Tibial artery (tissue), 4 donors: ENCODE results near the gene ABCC8.

ENCODE experiments used
- DNase-seq, 2 donors: peaks; one replicate each; pipeline ENCODE4 v3.0.0-alpha.2; 2019
- H3K27ac ChIP-seq, 2 donors: fragments of 200-600 bp; sonication (generic) in 1 of 2; 1 replicate in 1 of 2; 2 replicates in 1 of 2; pipeline ENCODE4 v1.5.1; 2018 to 2019; ENCODE audit warnings: mild to moderate bottlenecking in 1 of 2
- H3K27me3 ChIP-seq, 2 donors: fragments of 200-600 bp; sonication (generic) in 1 of 2; one replicate each; pipeline versions ENCODE4 v1.5.1 to v1.6.0; 2016 to 2019
- H3K36me3 ChIP-seq, 3 donors: fragments of 200-600 bp; sonication (generic) in 2 of 3; one replicate each; pipeline ENCODE4 v1.5.1; 2016 to 2019; ENCODE audit warnings: mild to moderate bottlenecking in 2 of 3
- H3K4me1 ChIP-seq, 4 donors: fragments of 200-600 bp; sonication (generic) in 2 of 4; 1 replicate in 3 of 4; 2 replicates in 1 of 4; pipeline ENCODE4 v1.5.1; 2016 to 2019
- H3K4me3 ChIP-seq, 2 donors: fragments of 200-600 bp; sonication (generic) in 1 of 2; 1 replicate in 1 of 2; 2 replicates in 1 of 2; pipeline ENCODE4 v1.5.1; 2018 to 2019; ENCODE audit warnings: mild to moderate bottlenecking in 2 of 2
- H3K9me3 ChIP-seq, 3 donors: fragments of 200-600 bp; sonication (generic) in 1 of 3; one replicate each; pipeline ENCODE4 v1.5.1; 2016 to 2019
- CTCF ChIP-seq, 2 experiments: fragments of 200-600 bp in 1 of 2; fragments of 450-650 bp in 1 of 2; IDR thresholded peaks; one replicate each; pipeline ENCODE4 v1.5.1; 2017 to 2019; ENCODE audit warnings: antibody characterized with exemption in 2 of 2, mild to moderate bottlenecking in 1 of 2, moderate library complexity in 1 of 2
- intact Hi-C: fragments of 100-400 bp; cut with DNase I; formaldehyde crosslinking; loops from one replicate; pipeline ENCODE4 v1.15.0; 2023; ENCODE audit warnings: low total_unique reads

The ABCC8 gene

GRCh38 chr11:17473071-17473744 is 3.4 kb downstream of the ABCC8 start:
- no peaks in the 10 kb centered on the region for H3K36me3 ChIP-seq
- H3K9me3 ChIP-seq, result no peaks in the 10 kb centered on the region
- H3K4me3 ChIP-seq, result no peak overlapping the region
- H3K4me1 ChIP-seq, result peaks cover 0 to 12% (median 6%) of the 10 kb centered on the region in 4 donors
- no peak for DNase-seq
- no peak for TF ChIP-seq CTCF (IDR thresholded peaks at IDR 0.05)
- no peak overlapping the region for H3K27ac ChIP-seq
- intact Hi-C loops, result no loop called here
- H3K27me3 ChIP-seq, result peaks cover 0 to 58% of the 10 kb centered on the region in 2 donors

GRCh38 chr11:17472467-17472866 is 4.2 kb downstream of the ABCC8 start:
- TF ChIP-seq CTCF (IDR thresholded peaks at IDR 0.05), result no peak
- intact Hi-C loops, result no loop called here
- Histone ChIP-seq H3K9me3 (no peaks in the 10 kb centered on the region), H3K36me3 (no peaks in the 10 kb centered on the region), H3K27ac (no peak overlapping the region), H3K4me3 (no peak overlapping the region), H3K4me1 (peaks cover 0 to 12% (median 6%) of the 10 kb centered on the region in 4 donors), H3K27me3 (peaks cover 0 to 51% of the 10 kb centered on the region in 2 donors)
- no peak for DNase-seq

GRCh38 chr11:17471501-17471900 is 5.1 kb downstream of the ABCC8 start:
- H3K9me3 ChIP-seq, result no peaks in the 10 kb centered on the region
- no peak overlapping the region for H3K27ac ChIP-seq
- no peak overlapping the region for H3K4me3 ChIP-seq
- no peaks in the 10 kb centered on the region for H3K36me3 ChIP-seq
- DNase-seq, result no peak
- peaks cover 0 to 7% (median 5%) of the 10 kb centered on the region in 4 donors for H3K4me1 ChIP-seq
- H3K27me3 ChIP-seq, result peaks cover 0 to 41% of the 10 kb centered on the region in 2 donors
- intact Hi-C loops, result no loop called here
- no peak for TF ChIP-seq CTCF (IDR thresholded peaks at IDR 0.05)

DNA sequence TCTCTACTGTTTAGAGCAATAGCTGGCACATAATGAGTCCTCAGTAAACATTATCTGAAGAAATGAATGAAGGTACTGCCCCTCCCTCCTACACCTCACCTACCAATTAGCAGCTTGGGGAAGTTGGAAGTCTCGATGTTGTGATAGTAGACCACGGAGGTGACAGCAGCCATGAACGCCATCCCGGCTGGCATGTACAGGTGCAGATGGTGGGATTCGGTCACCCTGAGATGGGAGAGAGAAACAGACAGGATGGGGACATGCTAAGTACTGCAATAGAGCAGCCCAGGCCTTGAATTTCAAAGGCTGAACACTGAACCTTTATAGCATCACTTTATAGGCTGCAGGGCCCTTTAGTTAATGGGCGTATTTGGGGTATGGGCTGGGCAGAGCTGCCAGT is 6.6 kb downstream of the ABCC8 start:
- H3K4me1 ChIP-seq, result no peaks in the 10 kb centered on the region
- no peaks in the 10 kb centered on the region for H3K36me3 ChIP-seq
- DNase-seq, result no peak
- H3K9me3 ChIP-seq, result no peaks in the 10 kb centered on the region
- intact Hi-C loops, result no loop called here
- H3K4me3 ChIP-seq, result no peak overlapping the region
- peaks cover 0 to 26% of the 10 kb centered on the region in 2 donors for H3K27me3 ChIP-seq
- H3K27ac ChIP-seq, result no peak overlapping the region
- TF ChIP-seq CTCF (IDR thresholded peaks at IDR 0.05), result no peak

DNA sequence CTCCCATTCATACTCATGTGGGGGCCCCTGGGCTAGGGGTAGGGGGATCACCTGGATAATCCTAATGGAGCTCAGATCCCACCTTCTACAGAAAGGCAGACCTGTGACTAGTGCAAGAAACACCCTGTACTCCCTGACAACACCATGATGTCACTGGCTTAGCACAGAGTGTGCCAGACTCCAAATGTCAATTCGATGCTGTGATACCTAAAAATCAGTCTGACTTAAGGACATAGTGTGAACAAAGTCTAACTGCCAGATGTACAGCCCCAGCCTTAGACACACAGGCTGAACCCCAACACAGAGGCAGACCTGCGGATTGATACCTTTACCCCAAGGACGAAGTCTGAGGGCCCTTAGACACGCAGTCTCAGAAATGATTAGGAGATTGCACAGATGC is 8.5 kb downstream of the ABCC8 start:
- intact Hi-C loops, result no loop called here
- Histone ChIP-seq H3K36me3 (no peaks in the 10 kb centered on the region), H3K9me3 (no peaks in the 10 kb centered on the region), H3K27me3 (peaks cover 0 to 10% of the 10 kb centered on the region in 2 donors), H3K4me3 (no peak overlapping the region), H3K4me1 (no peaks in the 10 kb centered on the region), H3K27ac (no peak overlapping the region)
- no peak for DNase-seq
- TF ChIP-seq CTCF (IDR thresholded peaks at IDR 0.05), result no peak
